Astrocyte (in vitro differentiated cells and primary cell): ENCODE measurements around the gene IRAG1. TPM values are rescaled to one million over a fixed set of nuclear protein-coding genes. Genes with fewer than 3 reads are reported as not detected.

Experiments used
- DNase-seq: peaks from one replicate; pipeline ENCODE4 v3.0.0-alpha.2; 2010; ENCODE audit warnings: low read depth
- FAIRE-seq: peaks from 2 replicates; lab custom pipeline; 2011; peaks lifted over from hg19 to GRCh38; lab: Jason Lieb, UNC
- H2AFZ ChIP-seq: 2 replicates; pipeline ENCODE4 v1.6.0; 2012; ENCODE audit warnings: low read depth, low read length, inconsistent platforms
- H3K27ac ChIP-seq: 2 replicates; pipeline ENCODE4 v1.5.1; 2011; ENCODE audit warnings: low read depth, low read length, inconsistent platforms
- H3K27me3 ChIP-seq: 2 replicates; pipeline ENCODE4 v1.6.0; 2011; ENCODE audit warnings: low read length, inconsistent platforms; ENCODE audit not compliant: insufficient read depth
- H3K36me3 ChIP-seq: 2 replicates; pipeline ENCODE4 v1.5.1; 2011; ENCODE audit warnings: low read length, inconsistent platforms; ENCODE audit not compliant: insufficient read depth
- H3K4me1 ChIP-seq: 2 replicates; pipeline ENCODE4 v1.5.1; 2011; ENCODE audit warnings: low read length, inconsistent platforms; ENCODE audit not compliant: insufficient read depth
- H3K4me2 ChIP-seq: 2 replicates; pipeline ENCODE4 v1.6.0; 2012; ENCODE audit warnings: low read length, inconsistent platforms
- H3K4me3 ChIP-seq: 2 replicates; pipeline ENCODE4 v1.5.1; 2011; ENCODE audit warnings: low read depth, mild to moderate bottlenecking, low read length, inconsistent platforms; ENCODE audit not compliant: insufficient read depth
- H3K79me2 ChIP-seq: 2 replicates; pipeline ENCODE4 v1.6.0; 2012; ENCODE audit warnings: mild to moderate bottlenecking, low read length, inconsistent platforms; ENCODE audit not compliant: insufficient read depth
- H3K9ac ChIP-seq: 2 replicates; pipeline ENCODE4 v1.6.0; 2012; ENCODE audit warnings: mild to moderate bottlenecking, low read length, inconsistent platforms
- H3K9me3 ChIP-seq: 2 replicates; pipeline ENCODE4 v1.5.1; 2012; ENCODE audit warnings: low read depth, mild to moderate bottlenecking, low read length, inconsistent platforms; ENCODE audit not compliant: insufficient read depth
- H4K20me1 ChIP-seq: 2 replicates; pipeline ENCODE4 v1.6.0; 2012; ENCODE audit warnings: low read length, inconsistent platforms; ENCODE audit not compliant: insufficient read depth
- H3K27ac Mint-ChIP-seq: one replicate; pipeline ENCODE4 v1.8.0; 2021; ENCODE audit warnings: mild to moderate bottlenecking, mixed read lengths; ENCODE audit not compliant: unreplicated experiment
- H3K27me3 Mint-ChIP-seq: one replicate; pipeline ENCODE4 v1.8.0; 2021; ENCODE audit warnings: low read depth, mixed read lengths; ENCODE audit not compliant: unreplicated experiment
- H3K36me3 Mint-ChIP-seq: one replicate; pipeline ENCODE4 v1.8.0; 2021; ENCODE audit warnings: low read depth, mixed read lengths; ENCODE audit not compliant: unreplicated experiment
- H3K4me1 Mint-ChIP-seq: one replicate; pipeline ENCODE4 v1.8.0; 2021; ENCODE audit warnings: low read depth, mixed read lengths; ENCODE audit not compliant: unreplicated experiment
- H3K4me3 Mint-ChIP-seq: one replicate; pipeline ENCODE4 v1.8.0; 2021; ENCODE audit warnings: mild to moderate bottlenecking, moderate library complexity, mixed read lengths; ENCODE audit not compliant: unreplicated experiment
- H3K9me3 Mint-ChIP-seq: one replicate; pipeline ENCODE4 v1.8.0; 2021; ENCODE audit warnings: mild to moderate bottlenecking, mixed read lengths; ENCODE audit not compliant: unreplicated experiment
- CTCF ChIP-seq: IDR thresholded peaks from 2 replicates; pipeline ENCODE4 v1.5.1; 2011; ENCODE audit warnings: low read depth, mild to moderate bottlenecking, inconsistent platforms, low read length, moderate library complexity; ENCODE audit not compliant: insufficient read depth
- EZH2 ChIP-seq: IDR thresholded peaks from 2 replicates; pipeline ENCODE4 v1.6.1; 2012; ENCODE audit warnings: mild to moderate bottlenecking, low read length, inconsistent platforms; ENCODE audit not compliant: insufficient read depth
- total RNA-seq: library from RNA; stranded (reverse); gene quantifications from 2 replicates; pipeline ENCODE4 v1.2.1, GENCODE V29; 2021

The IRAG1 gene
- total RNA-seq, 1 donor from 2014 or later = 3.7 TPM

GRCh38 chr11:10697323-10697620 is 3.7 kb upstream of the IRAG1 start:
- no peak for TF ChIP-seq CTCF
- no peak for TF ChIP-seq EZH2
- Histone ChIP-seq H3K4me2 (no peak overlapping the region), H3K4me3 (no peak overlapping the region), H3K27me3 (no peaks in the 10 kb centered on the region), H3K9me3 (peaks cover 6% of the 10 kb centered on the region), H3K4me1 (peaks cover 19% of the 10 kb centered on the region), H3K9ac (no peak overlapping the region), H2AFZ (no peak overlapping the region), H4K20me1 (no peaks in the 10 kb centered on the region), H3K79me2 (peaks cover 6% of the 10 kb centered on the region), H3K36me3 (no peaks in the 10 kb centered on the region), H3K27ac (no peak overlapping the region)
- Mint-ChIP-seq H3K9me3 (peaks cover 12% of the 10 kb centered on the region), H3K27ac (no peak overlapping the region), H3K4me3 (no peak overlapping the region), H3K27me3 (peaks cover 5% of the 10 kb centered on the region), H3K4me1 (peaks cover 5% of the 10 kb centered on the region), H3K36me3 (no peaks in the 10 kb centered on the region)
- no peak for FAIRE-seq
- no peak for DNase-seq

- Mint-ChIP-seq H3K9me3 (peaks cover 12% of the 10 kb centered on the region), H3K4me1 (peaks cover 5% of the 10 kb centered on the region), H3K27me3 (peaks cover 6% of the 10 kb centered on the region), H3K4me3 (no peak overlapping the region), H3K36me3 (no peaks in the 10 kb centered on the region), H3K27ac (no peak overlapping the region)
- Histone ChIP-seq H3K9me3 (peaks cover 6% of the 10 kb centered on the region), H3K36me3 (no peaks in the 10 kb centered on the region), H3K4me3 (no peak overlapping the region), H2AFZ (no peak overlapping the region), H3K27me3 (no peaks in the 10 kb centered on the region), H3K27ac (no peak overlapping the region), H4K20me1 (no peaks in the 10 kb centered on the region), H3K9ac (no peak overlapping the region), H3K4me1 (peaks cover 22% of the 10 kb centered on the region), H3K79me2 (peaks cover 9% of the 10 kb centered on the region), H3K4me2 (no peak overlapping the region)
- no peak for FAIRE-seq
- no peak for DNase-seq
- TF ChIP-seq CTCF (no peak), EZH2 (no peak)
These were observed 3.1 kb upstream of the IRAG1 start for GRCh38 chr11:10696468-10697322.

- Mint-ChIP-seq H3K4me3 (no peak overlapping the region), H3K4me1 (peaks cover 5% of the 10 kb centered on the region), H3K9me3 (peaks cover 12% of the 10 kb centered on the region), H3K36me3 (no peaks in the 10 kb centered on the region), H3K27ac (no peak overlapping the region), H3K27me3 (peaks cover 8% of the 10 kb centered on the region)
- Histone ChIP-seq H3K27me3 (no peaks in the 10 kb centered on the region), H3K4me1 (peaks cover 22% of the 10 kb centered on the region), H3K27ac (no peak overlapping the region), H3K9ac (no peak overlapping the region), H3K36me3 (no peaks in the 10 kb centered on the region), H3K79me2 (peaks cover 17% of the 10 kb centered on the region), H3K4me3 (no peak overlapping the region), H3K4me2 (no peak overlapping the region), H2AFZ (no peak overlapping the region), H3K9me3 (peaks cover 6% of the 10 kb centered on the region), H4K20me1 (no peaks in the 10 kb centered on the region)
- FAIRE-seq = no peak
- TF ChIP-seq CTCF (no peak), EZH2 (no peak)
- DNase-seq = no peak
These were observed 2.3 kb upstream of the IRAG1 start for GRCh38 chr11:10695833-10696232.
